Measurements from ENCODE around the gene NCAN. TPM values are rescaled to one million over a fixed set of nuclear protein-coding genes. Genes with fewer than 3 reads are reported as not detected.

Gene NCAN
- total RNA-seq, 1 donor from 2014 or later, result not detected

DNA sequence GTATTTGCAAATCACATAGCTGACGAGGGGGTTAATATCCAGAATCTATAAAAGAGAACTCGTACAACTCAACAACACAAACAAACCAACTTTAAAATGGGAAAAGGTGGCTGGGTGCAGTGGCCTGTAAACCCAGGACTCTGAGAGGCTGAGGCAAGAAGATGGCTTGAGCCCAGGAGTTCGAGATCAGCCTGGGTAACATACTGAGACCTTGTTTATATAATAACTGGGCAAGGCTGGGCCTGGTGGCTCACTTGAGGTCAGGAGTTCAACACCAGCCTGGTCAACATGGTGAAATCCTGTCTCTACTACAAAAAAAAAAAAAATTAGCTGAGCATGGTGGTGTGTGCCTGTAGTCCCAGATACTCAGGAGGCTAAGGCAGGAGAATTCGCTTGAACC, 83.2 kb downstream of the NCAN start:
- no peak for TF ChIP-seq CTCF (conservative IDR thresholded peaks at IDR 0.05; ENCODE audit: low read depth, low read length)
- H3K4me3 ChIP-seq (ENCODE audit: low read depth, low read length), result no peak overlapping the region

DNA sequence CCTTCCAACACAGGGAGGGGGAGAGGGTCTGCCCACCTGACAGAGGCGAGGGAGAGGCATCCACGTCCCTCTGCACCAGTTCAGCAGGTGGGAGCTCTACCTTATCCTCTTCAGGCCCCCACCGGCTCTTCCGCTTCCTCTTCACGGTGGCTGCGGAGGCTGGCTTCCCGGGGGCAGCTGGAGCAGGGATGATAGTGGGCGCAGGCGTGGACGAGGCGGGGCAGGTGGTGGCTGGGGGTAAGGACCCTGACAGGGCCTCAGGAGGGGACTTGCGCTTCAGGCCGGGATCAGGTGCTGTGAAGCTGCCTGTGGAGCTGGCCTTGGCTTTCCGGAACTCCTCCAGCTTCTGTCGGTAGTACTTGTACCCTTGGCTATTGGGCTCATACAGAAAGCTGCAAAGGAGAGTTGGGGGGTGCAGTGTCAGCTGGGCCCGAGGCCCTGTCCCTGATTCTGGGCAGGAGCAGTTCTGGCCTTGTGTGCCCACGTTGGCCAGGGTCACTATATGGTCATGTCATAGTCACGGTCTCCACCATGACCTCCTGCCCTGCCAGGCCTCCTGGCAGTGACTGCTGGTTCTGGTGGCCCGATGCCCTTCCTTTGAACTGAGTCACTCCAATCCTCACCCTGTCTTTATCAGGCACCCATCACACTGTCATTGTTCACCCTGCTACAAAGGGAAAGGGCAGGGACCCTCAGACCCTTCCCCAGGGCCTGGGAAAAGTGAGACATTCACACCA, 85.4 kb downstream of the NCAN start:
- DNase-seq (ENCODE audit: low read depth), result no peak
- TF ChIP-seq CTCF (conservative IDR thresholded peaks at IDR 0.05; ENCODE audit: low read depth, low read length), result no peak
- H3K4me3 ChIP-seq (ENCODE audit: low read depth, low read length), result no peak overlapping the region

More for the DNA sequence above, 83.2 kb downstream of the NCAN start:
- DNase-seq (ENCODE audit: low read depth), result no peak

GRCh38 chr19:19297759-19298158, 86.0 kb downstream of the NCAN start:
- DNase-seq (ENCODE audit: low read depth), result no peak
- H3K4me3 ChIP-seq (ENCODE audit: low read depth, low read length), result no peak overlapping the region
- no peak for TF ChIP-seq CTCF (conservative IDR thresholded peaks at IDR 0.05; ENCODE audit: low read depth, low read length)

GRCh38 chr19:19300613-19301012, 88.9 kb downstream of the NCAN start:
- TF ChIP-seq CTCF (conservative IDR thresholded peaks at IDR 0.05; ENCODE audit: low read depth, low read length), result no peak
- no peak overlapping the region for H3K4me3 ChIP-seq (ENCODE audit: low read depth, low read length)
- DNase-seq (ENCODE audit: low read depth), result no peak

Other genes with a start within 250 kb of the NCAN start
- 23.7 and 24.8 TPM in 2 replicates for gene SUGP2, start 178.4 kb upstream of the NCAN start, total RNA-seq
- gene ARMC6, start 178.4 kb upstream of the NCAN start, total RNA-seq, result 48.1 and 91.2 TPM in 2 replicates
- gene SLC25A42, start 148.0 kb upstream of the NCAN start, total RNA-seq, result 2.2 and 2.9 TPM in 2 replicates
- 32.6 TPM in 2 replicates for gene TMEM161A, start 73.5 kb upstream of the NCAN start, total RNA-seq
- gene MEF2B, start 41.7 kb upstream of the NCAN start, total RNA-seq, result not detected in 2 replicates
- gene BORCS8, start 19.8 kb upstream of the NCAN start, total RNA-seq, result 26.0 and 27.4 TPM in 2 replicates
- 87.5 and 95.8 TPM in 2 replicates for gene RFXANK, start 19.7 kb upstream of the NCAN start, total RNA-seq
- 25.9 and 28.5 TPM in 2 replicates for gene NR2C2AP, start 8.5 kb upstream of the NCAN start, total RNA-seq
- gene TM6SF2, start 61.3 kb downstream of the NCAN start, total RNA-seq, result not detected in 2 replicates
- gene SUGP1, start 108.6 kb downstream of the NCAN start, total RNA-seq, result 30.0 and 32.2 TPM in 2 replicates
- gene MAU2, start 108.9 kb downstream of the NCAN start, total RNA-seq, result 14.7 and 22.0 TPM in 2 replicates
- gene GATAD2A, start 193.7 kb downstream of the NCAN start, total RNA-seq, result 86.2 and 118 TPM in 2 replicates